ENCODE data around the gene MIB2.

- no peak for TF ChIP-seq EP300 (conservative IDR thresholded peaks at IDR 0.05; ENCODE audit: poor library complexity, severe bottlenecking)
- no peak for TF ChIP-seq CTCF (IDR thresholded peaks at IDR 0.05; ENCODE audit: poor library complexity, severe bottlenecking)
- TF ChIP-seq POLR2AphosphoS5 (IDR thresholded peaks at IDR 0.05): no peak
- TF ChIP-seq EZH2 (IDR thresholded peaks at IDR 0.05; ENCODE audit: borderline replicate concordance, insufficient read depth, low read length, poor library complexity, severe bottlenecking): no peak
- no peak for TF ChIP-seq MXI1 (conservative IDR thresholded peaks at IDR 0.05; ENCODE audit: poor library complexity, severe bottlenecking)
- no peak for TF ChIP-seq TAF1 (IDR thresholded peaks at IDR 0.05; ENCODE audit: low read depth)
- no peak for TF ChIP-seq SMC3 (conservative IDR thresholded peaks at IDR 0.05; ENCODE audit: poor library complexity)
These were observed 14.3 kb downstream of the MIB2 start for GRCh38 chr1:1629430-1630190.
